C1 segment of cervical spinal cord (tissue), 14 donors: ENCODE measurements around the gene PTPN3.
"Not testable (repeated sequence)": the region's sequence is repeated elsewhere in the genome, so short reads cannot be mapped to it uniquely, and the experiment has no call there.

Source experiments
- DNase-seq, 14 donors: peaks; one replicate each; lab custom pipeline; 2025; lab: John Stamatoyannopoulos, UW

PTPN3 gene

DNA sequence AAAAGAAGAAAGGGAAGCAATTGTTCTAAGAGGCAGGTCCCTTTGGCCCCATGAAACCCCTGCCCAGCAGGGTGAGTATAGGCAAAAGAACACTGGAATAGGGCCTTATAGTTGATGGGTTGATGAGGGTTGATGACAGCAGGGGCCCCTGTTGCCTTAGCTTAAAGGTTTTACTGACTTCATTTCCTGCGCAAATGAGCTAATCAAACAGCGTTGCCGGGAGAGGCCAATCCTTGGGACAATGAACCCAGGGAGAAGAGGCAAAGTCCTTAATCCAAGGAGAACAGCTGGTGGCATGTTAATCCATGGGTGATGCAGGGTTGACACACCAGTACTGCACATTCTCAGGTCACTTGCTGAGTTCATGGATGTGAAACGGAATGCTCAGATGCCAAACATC is 155.2 kb downstream of the PTPN3 start:
- DNase-seq = no peak

DNA sequence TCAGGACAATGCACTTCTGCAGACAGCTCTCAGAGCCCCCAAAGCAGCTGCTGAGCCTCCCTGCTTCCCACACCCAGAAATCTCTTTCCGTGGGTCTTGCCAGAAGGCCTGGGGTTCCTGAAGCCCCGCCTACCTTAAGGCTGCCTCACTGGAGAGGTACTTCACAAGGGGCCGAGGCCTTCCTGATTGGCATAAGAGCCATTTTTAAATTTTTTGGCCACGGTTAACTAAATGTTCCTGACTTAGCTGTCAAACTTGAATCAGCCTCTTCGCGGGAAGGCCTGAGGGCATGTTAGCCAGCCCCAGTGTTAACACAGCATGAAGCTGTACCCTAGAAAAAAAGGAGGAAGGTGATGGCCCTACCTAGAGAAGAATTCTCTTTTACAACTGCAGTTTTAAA is 156.5 kb downstream of the PTPN3 start:
- DNase-seq = no peak

DNA sequence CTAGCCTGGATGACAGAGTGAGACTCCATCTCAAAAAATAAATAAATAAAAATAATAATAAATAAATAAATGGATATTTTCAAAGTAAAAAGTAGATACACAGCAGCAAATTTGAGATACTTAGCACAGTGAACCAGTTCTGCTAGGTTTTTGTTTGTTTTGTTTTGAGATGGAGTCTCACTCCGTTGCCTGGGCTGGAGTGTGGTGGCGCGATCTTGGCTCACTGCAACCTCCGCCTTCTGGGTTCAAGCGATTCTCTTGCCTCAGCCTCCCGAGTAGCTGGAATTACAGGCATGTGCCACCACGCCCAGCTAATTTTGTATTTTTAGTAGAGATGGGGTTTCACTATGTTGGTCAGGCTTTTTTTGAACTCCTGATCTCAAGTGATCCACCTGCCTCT is 157.1 kb downstream of the PTPN3 start:
- not testable (repeated sequence) for DNase-seq

DNA sequence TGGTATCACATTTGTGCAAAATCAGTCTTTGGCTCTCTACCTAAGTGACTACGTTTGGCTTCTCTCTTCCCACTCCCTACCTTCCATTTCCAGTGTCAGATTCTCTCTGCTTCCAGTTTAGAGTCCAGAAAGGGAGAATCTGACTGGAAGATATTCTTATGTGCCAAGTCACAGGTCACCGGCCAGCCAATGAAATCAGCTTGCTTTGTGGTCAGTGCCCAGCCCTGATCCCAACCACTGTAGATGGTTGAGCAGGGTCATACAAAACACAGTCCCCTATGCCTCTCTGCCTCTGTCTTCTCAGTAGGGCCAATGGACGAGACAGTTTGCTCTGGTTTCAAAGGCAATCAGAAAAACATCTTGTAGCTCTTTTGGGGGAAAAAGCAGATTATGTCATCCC is 161.7 kb downstream of the PTPN3 start:
- no peak for DNase-seq

DNA sequence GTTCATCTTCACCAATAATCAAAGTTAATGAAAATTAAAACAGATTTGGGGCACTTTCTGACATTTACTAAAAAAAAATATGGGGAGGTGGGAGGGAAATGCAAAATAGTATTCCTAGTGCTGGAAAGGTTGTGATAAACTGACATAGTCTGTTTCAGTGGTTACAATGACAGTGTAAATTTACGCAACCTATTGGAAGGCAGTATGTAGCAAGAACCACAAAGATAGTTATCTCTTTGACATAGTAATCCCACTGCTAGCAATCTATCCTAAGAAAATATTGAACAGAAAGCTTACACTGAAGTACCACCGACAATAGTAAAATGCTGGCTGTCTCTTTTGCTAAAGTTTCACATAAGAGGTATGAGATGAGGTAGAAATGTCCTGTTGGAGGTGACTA is 162.2 kb downstream of the PTPN3 start:
- no peak for DNase-seq

DNA sequence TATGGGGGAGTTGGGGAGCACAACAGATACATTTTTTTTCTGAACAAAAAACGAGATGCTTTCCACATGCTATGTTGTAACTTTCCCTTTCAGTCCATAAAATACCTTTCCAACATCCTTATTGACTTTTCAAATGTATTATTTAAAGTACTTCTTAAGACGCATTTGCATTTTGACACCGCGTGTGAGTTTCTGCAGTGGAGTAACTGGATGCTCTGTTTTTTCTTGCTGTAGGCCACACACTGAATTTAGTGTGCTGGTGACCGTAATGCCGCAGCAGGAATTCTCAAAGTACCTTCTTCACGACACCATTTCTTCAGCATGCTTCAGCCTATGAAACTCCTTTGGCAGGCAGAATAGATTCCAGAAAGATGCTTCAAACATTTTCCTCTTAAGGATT is 163.0 kb downstream of the PTPN3 start:
- DNase-seq = no peak

DNA sequence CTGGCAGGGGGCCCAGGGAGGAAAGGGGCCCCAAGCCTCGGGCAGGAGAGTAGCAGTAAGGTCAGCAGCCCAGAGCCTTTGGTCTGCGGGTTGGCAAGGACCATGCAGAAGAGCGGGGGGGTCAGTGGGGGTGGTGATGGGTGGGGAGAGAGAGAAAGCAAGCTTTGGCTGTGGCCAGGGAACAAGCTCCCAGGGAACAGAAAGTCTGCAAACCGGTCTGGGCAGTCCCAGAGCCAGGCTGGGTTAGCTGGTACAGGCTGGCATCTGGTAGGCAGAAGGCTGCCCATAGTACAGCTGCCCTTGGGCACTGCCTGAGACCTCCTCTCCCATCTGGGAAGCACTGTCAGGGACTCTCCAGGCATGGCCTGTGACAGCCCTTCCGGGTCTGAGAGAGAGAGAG is 166.8 kb downstream of the PTPN3 start:
- peak in 10 of 14 donors; percentile 10 to 73 (median 41) for DNase-seq

DNA sequence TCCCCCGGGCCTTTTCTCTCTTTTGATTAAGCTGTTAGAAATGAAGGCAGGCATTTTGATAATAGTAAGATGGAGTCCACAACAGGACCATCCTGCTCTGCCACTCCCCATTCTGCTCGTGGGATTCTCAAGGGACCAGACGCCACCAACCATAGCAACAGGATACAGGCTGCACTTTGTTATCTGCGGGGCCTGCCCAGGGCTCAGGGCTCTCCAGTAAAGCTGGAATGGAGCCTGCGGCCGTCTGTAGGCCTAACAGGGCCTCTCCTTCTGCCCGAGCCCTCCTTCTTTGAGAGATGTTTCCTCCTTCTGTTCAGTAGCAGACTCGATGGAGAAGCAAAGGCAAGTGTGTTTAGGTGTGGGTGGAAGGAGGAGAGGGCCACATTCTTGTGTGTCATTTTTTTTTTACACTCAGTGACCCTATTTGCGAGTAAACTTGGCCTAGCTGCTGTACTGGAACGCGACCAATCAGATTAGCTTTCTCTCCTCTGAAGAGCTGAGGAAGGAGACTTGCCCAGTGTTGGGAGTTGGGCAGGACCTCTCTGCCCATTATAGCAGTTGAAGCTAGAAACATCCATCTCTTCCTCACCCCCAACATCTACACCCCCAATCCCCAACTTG is 168.4 kb downstream of the PTPN3 start:
- DNase-seq = no peak

DNA sequence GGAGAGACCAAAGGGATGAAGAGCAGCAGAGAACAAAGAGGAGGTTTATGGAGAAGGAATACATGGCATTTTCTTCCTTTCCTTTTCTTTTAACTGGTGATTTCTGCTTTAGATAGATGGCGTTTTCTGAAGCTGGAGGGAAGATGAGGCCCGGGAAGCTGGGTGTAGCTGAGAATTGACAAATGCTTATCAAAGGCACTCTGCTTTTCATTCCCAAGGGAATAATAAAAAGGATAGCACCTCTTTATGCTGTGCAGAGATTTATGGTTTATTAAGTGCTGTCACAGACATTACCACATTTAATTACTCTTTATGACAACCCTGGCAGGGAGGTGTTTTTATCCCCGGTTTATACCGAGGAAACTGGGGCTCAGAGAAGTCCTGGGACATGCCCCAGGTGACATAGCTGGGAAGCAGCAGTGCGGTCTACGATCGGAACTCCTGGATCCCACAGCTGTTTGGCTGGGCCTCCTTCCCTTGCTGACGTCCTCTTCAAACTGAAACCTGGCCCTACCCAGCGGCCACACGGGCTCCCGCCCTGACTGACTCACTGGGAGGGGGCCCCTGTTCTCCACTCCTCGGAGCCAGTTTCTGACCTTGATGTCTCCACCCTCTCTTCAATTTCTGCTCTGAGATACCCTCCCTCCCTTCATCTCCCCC is 169.0 kb downstream of the PTPN3 start:
- DNase-seq = no peak
